OCI-LY1 (cell line): ENCODE data around the gene SCAPER.

ENCODE experiments used
- CTCF ChIP-seq: fragments of 200-600 bp; sonication (generic), shearing (Covaris generic); IDR thresholded peaks from 2 replicates; pipeline ENCODE4 v1.5.1; 2017; ENCODE audit warnings: mild to moderate bottlenecking, antibody characterized with exemption, low read length, moderate library complexity, mixed read lengths
- EZH2 ChIP-seq: fragments of 200-600 bp; sonication (generic), shearing (Covaris generic); IDR thresholded peaks from 2 replicates; pipeline ENCODE4 v1.8.0; 2017; ENCODE audit warnings: borderline replicate concordance, mixed run types, mild to moderate bottlenecking, antibody characterized with exemption, low read length, moderate library complexity, mixed read lengths

- TF ChIP-seq CTCF (no peak), EZH2 (no peak)
Measured at GRCh38 chr15:76935620-76936019, 30.5 kb upstream of the SCAPER start.
